Left ventricle myocardium inferior (tissue), 1 donor: ENCODE data around the gene HSPA4. TPM values are rescaled to one million over a fixed set of nuclear protein-coding genes. Genes with fewer than 3 reads are reported as not detected.

Experiments
- DNase-seq: peaks from one replicate; pipeline ENCODE4 v3.0.0-alpha.2; 2020
- H3K27ac ChIP-seq: fragments of 200-600 bp; replicated peaks from 2 replicates; pipeline ENCODE4 v1.8.0; 2021
- H3K27me3 ChIP-seq: fragments of 200-600 bp; 2 replicates; pipeline ENCODE4 v1.8.0; 2021; ENCODE audit warnings: low read depth
- H3K36me3 ChIP-seq: fragments of 200-600 bp; 2 replicates; pipeline ENCODE4 v1.8.0; 2021
- H3K4me1 ChIP-seq: fragments of 200-600 bp; 2 replicates; pipeline ENCODE4 v1.8.0; 2021
- H3K4me3 ChIP-seq: fragments of 200-600 bp; 2 replicates; pipeline ENCODE4 v1.8.0; 2021; ENCODE audit warnings: mild to moderate bottlenecking, moderate library complexity
- H3K9me3 ChIP-seq: fragments of 200-600 bp; replicated peaks from 2 replicates; pipeline ENCODE4 v1.8.0; 2021
- intact Hi-C: fragments of 100-400 bp; cut with micrococcal nuclease; formaldehyde crosslinking; loops from one replicate; pipeline ENCODE4 v1.11.0; 2022
- total RNA-seq: library from RNA; stranded (reverse); fragmentation: NEBNext Ultra II Directional; extraction: Animal tissue kit (Norgen Biotek cat#: 25700); gene quantifications from one replicate; pipeline ENCODE4 v1.2.1, GENCODE V29; 2021
- TF ChIP-seq, protein P1 (sequence below): fragments of 200-600 bp; IDR thresholded peaks from 2 replicates; pipeline ENCODE4 v1.8.0; 2021; ENCODE audit warnings: antibody characterized with exemption, mild to moderate bottlenecking, borderline replicate concordance
- donor health status: DM: no; HTN: yes; CAD: no; lungs with severe emphysema.

The HSPA4 gene
- total RNA-seq, 1 donor from 2014 or later, result 80.2 TPM

DNA sequence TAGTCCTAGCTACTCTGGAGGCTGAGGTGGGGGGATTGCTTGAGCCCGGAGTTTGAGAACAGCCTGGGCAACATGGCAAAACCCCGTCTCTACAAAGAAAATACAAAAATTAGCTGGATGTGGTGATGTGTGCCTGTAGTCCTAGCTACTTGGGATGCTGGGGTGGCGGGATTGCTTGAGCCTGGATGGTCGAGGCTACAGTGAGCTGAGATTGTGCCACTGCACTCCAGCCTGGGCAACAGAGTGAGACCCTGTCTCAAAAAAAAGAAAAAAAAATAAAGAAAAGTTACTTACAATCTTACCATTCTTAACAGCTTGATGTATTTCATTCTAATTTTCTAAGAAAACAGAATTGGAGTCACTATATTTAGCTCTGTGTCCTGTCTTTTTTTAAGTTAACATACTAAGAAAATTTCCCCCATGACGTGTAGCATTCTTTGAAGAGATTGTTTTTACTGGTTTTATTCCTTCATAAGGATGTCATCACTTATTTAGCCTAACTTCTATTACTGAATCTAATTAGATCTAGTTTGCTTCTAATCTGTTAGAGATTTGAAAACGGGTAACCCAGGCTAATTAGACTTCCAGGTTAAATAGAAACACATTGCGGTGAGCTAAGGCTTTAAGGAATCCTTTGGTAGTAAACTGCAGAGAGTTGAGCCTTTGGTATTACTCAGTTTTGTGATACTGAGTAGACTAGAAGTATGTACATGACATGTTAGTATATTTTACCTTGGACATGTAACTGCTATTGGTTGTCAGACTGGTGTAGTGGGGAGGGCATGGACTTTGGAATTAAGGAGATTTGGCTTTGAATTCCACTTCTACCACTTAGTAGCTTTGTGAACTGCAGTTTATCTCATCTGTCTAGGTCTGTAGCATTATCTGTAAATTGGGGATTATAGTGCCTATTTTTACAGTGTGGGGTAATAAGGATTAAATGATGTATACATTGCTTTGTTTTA is 24.0 kb downstream of the HSPA4 start:
- no peak overlapping the region for H3K4me3 ChIP-seq
- no peaks in the 10 kb centered on the region for H3K4me1 ChIP-seq
- no peaks in the 10 kb centered on the region for H3K27me3 ChIP-seq
- DNase-seq, result no peak
- H3K36me3 ChIP-seq, result peaks cover 49% of the 10 kb centered on the region
- TF ChIP-seq, protein P1, sequence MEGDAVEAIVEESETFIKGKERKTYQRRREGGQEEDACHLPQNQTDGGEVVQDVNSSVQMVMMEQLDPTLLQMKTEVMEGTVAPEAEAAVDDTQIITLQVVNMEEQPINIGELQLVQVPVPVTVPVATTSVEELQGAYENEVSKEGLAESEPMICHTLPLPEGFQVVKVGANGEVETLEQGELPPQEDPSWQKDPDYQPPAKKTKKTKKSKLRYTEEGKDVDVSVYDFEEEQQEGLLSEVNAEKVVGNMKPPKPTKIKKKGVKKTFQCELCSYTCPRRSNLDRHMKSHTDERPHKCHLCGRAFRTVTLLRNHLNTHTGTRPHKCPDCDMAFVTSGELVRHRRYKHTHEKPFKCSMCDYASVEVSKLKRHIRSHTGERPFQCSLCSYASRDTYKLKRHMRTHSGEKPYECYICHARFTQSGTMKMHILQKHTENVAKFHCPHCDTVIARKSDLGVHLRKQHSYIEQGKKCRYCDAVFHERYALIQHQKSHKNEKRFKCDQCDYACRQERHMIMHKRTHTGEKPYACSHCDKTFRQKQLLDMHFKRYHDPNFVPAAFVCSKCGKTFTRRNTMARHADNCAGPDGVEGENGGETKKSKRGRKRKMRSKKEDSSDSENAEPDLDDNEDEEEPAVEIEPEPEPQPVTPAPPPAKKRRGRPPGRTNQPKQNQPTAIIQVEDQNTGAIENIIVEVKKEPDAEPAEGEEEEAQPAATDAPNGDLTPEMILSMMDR, result no peak
- intact Hi-C loops, result no loop called here
- no peaks in the 10 kb centered on the region for H3K9me3 ChIP-seq
- no peak overlapping the region for H3K27ac ChIP-seq

DNA sequence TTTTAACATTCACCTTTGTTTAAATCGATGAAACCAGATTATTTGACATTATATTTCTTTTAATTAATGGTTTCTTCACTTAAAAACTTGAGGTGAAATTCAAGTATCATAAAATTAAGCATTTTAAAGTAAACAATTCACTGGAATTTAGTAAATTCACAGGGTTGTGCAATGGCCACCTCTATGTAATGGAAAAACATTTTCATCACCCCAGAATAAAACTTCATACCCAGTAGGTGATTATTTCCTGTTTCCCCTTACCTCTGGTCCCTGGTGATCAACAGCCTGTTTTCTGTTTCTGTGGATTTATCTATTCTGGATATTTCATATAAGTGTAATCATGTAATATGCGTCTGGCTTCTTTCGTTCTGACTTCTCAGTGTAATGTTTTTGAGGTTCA is 27.2 kb downstream of the HSPA4 start:
- no peak overlapping the region for H3K4me3 ChIP-seq
- TF ChIP-seq, protein P1, result no peak
- no peaks in the 10 kb centered on the region for H3K27me3 ChIP-seq
- H3K27ac ChIP-seq, result no peak overlapping the region
- no peaks in the 10 kb centered on the region for H3K4me1 ChIP-seq
- DNase-seq, result no peak
- H3K9me3 ChIP-seq, result no peaks in the 10 kb centered on the region
- peaks cover 31% of the 10 kb centered on the region for H3K36me3 ChIP-seq
- intact Hi-C loops, result no loop called here

DNA sequence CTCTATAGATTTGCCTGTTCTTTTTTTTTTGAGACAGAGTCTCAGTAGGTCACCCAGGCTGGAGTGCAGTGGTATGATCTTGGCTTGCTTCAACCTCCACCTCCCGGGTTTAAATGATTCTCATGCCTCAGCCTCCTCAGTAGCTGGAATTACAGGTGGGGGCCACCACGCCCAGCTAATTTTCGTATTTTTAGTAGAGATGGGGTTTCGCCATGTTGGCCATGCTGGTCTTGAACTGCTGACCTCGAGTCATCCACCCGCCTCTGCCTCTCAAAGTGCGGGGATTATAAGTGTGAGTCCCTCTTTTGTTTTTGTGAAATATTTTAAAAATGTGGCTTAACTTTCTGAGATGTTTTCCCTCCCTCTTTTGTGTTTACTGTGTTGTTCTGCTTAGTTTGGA is 29.2 kb downstream of the HSPA4 start:
- intact Hi-C loops, result no loop called here
- Histone ChIP-seq H3K4me3 (no peak overlapping the region), H3K27me3 (no peaks in the 10 kb centered on the region), H3K4me1 (no peaks in the 10 kb centered on the region), H3K9me3 (no peaks in the 10 kb centered on the region), H3K27ac (no peak overlapping the region), H3K36me3 (peaks cover 33% of the 10 kb centered on the region)
- no peak for DNase-seq
- TF ChIP-seq, protein P1, result no peak

DNA sequence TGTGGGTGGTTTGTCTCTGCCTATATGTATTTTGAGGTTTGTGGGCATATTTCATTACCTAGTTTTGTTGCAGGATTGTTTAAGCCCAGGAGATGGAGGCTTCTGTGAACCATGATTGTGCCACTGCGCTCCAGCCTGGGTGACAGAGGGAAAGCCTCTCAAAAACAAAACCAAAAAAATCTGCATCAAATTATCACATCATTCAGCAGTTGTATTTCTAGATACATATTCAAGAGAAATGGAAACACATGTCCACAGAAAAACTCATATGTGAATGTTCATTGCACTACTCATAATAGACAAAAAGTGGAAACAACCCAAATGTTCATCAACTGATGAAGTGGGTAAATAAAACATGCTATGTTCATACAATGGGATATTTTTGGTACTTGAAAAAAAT is 29.9 kb downstream of the HSPA4 start:
- H3K36me3 ChIP-seq, result peaks cover 39% of the 10 kb centered on the region
- H3K4me3 ChIP-seq, result no peak overlapping the region
- H3K9me3 ChIP-seq, result no peaks in the 10 kb centered on the region
- intact Hi-C loops, result no loop called here
- no peak for DNase-seq
- no peaks in the 10 kb centered on the region for H3K27me3 ChIP-seq
- TF ChIP-seq, protein P1, result no peak
- no peaks in the 10 kb centered on the region for H3K4me1 ChIP-seq
- H3K27ac ChIP-seq, result no peak overlapping the region

DNA sequence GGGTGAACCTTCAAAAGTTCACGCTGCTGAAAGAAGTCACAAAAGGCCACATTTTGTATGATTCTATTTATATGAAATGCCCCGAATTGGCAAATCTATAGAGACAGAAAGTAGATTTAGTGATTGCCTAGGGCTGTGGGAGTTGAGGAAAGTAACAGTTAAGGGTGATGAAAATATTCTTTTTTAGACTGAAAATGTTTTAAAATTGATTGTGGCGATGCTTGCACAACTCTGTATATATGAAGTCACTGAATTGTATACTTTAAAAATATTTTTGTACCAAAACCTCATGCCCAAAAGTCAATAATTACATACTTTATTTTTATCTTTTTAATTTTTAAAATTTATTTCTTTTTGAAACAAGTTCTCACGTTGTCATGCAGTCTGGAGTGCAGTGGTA is 30.3 kb downstream of the HSPA4 start:
- H3K9me3 ChIP-seq, result no peaks in the 10 kb centered on the region
- TF ChIP-seq, protein P1, result no peak
- intact Hi-C loops, result no loop called here
- peaks cover 38% of the 10 kb centered on the region for H3K36me3 ChIP-seq
- no peaks in the 10 kb centered on the region for H3K27me3 ChIP-seq
- H3K4me3 ChIP-seq, result no peak overlapping the region
- no peak overlapping the region for H3K27ac ChIP-seq
- H3K4me1 ChIP-seq, result no peaks in the 10 kb centered on the region
- no peak for DNase-seq
